BLaER1 (cell line): ENCODE results near the gene REXO2.
A peak's percentile ranks its signal among the peaks of the same experiment; 100 is the strongest.

Experiments
- H3K27ac ChIP-seq: shearing (Covaris generic); formaldehyde crosslinking; 2 replicates; pipeline ENCODE4 v1.8.1; 2022
- H3K27me3 ChIP-seq: shearing (Covaris generic); formaldehyde crosslinking; 2 replicates; pipeline ENCODE4 v1.8.1; 2022
- H3K36me3 ChIP-seq: shearing (Covaris generic); formaldehyde crosslinking; 2 replicates; pipeline ENCODE4 v1.8.1; 2022
- H3K4me1 ChIP-seq: shearing (Covaris generic); formaldehyde crosslinking; 2 replicates; pipeline ENCODE4 v1.8.1; 2022
- H3K4me2 ChIP-seq: shearing (Covaris generic); formaldehyde crosslinking; 2 replicates; pipeline ENCODE4 v1.8.1; 2022
- H3K4me3 ChIP-seq: shearing (Covaris generic); formaldehyde crosslinking; 2 replicates; pipeline ENCODE4 v1.8.1; 2022
- H3K9ac ChIP-seq: shearing (Covaris generic); formaldehyde crosslinking; 2 replicates; pipeline ENCODE4 v1.8.1; 2022
- H3K9me3 ChIP-seq: shearing (Covaris generic); formaldehyde crosslinking; 2 replicates; pipeline ENCODE4 v1.8.1; 2022
- H4K20me1 ChIP-seq: shearing (Covaris generic); formaldehyde crosslinking; 2 replicates; pipeline ENCODE4 v1.8.1; 2022
- Cebpa-rat ChIP-seq: shearing (Covaris generic); IDR thresholded peaks from 2 replicates; pipeline ENCODE4 v1.8.1; 2022

REXO2 gene

GRCh38 chr11:114400915-114401223 is 38.4 kb upstream of the REXO2 start:
- no peak; the same call in 1 of the 2 replicates for TF ChIP-seq Cebpa-rat
- Histone ChIP-seq H3K27me3 (no peaks in the 10 kb centered on the region), H3K4me2 (peak overlapping the region; percentile 83), H3K4me3 (peak overlapping the region; percentile 88), H3K27ac (peak overlapping the region; percentile 97), H3K36me3 (peaks cover 33% of the 10 kb centered on the region), H3K9ac (peak overlapping the region; percentile 97), H4K20me1 (peaks cover 39% of the 10 kb centered on the region), H3K9me3 (no peaks in the 10 kb centered on the region), H3K4me1 (peaks cover 35% of the 10 kb centered on the region)

- Histone ChIP-seq H3K9ac (peak overlapping the region; percentile 97), H3K36me3 (peaks cover 38% of the 10 kb centered on the region), H3K9me3 (no peaks in the 10 kb centered on the region), H3K27ac (peak overlapping the region; percentile 97), H3K4me3 (peak overlapping the region; percentile 88), H3K4me1 (peaks cover 35% of the 10 kb centered on the region), H3K4me2 (peak overlapping the region; percentile 83), H4K20me1 (peaks cover 39% of the 10 kb centered on the region), H3K27me3 (no peaks in the 10 kb centered on the region)
- TF ChIP-seq Cebpa-rat = no peak
Observed at GRCh38 chr11:114401311-114401710, 38.0 kb upstream of the REXO2 start.

- no peak for TF ChIP-seq Cebpa-rat
- H3K4me2 ChIP-seq = no peak overlapping the region
- no peak overlapping the region for H3K27ac ChIP-seq
Observed at GRCh38 chr11:114412946-114413345, 26.3 kb upstream of the REXO2 start.

GRCh38 chr11:114413958-114414357 is 25.3 kb upstream of the REXO2 start:
- Histone ChIP-seq H4K20me1 (no peaks in the 10 kb centered on the region), H3K9me3 (no peaks in the 10 kb centered on the region), H3K27me3 (no peaks in the 10 kb centered on the region), H3K36me3 (peaks cover 58% of the 10 kb centered on the region), H3K4me2 (no peak overlapping the region), H3K9ac (no peak overlapping the region), H3K4me1 (peaks cover 14% of the 10 kb centered on the region), H3K27ac (no peak overlapping the region), H3K4me3 (no peak overlapping the region)
- no peak for TF ChIP-seq Cebpa-rat

More at GRCh38 chr11:114412946-114413345, 26.3 kb upstream of the REXO2 start:
- Histone ChIP-seq H3K36me3 (peaks cover 65% of the 10 kb centered on the region), H3K9ac (no peak overlapping the region), H3K4me3 (no peak overlapping the region), H3K4me1 (peaks cover 14% of the 10 kb centered on the region), H4K20me1 (no peaks in the 10 kb centered on the region), H3K9me3 (no peaks in the 10 kb centered on the region), H3K27me3 (no peaks in the 10 kb centered on the region)

- peaks cover 14% of the 10 kb centered on the region for H3K4me1 ChIP-seq
- no peak overlapping the region for H3K4me2 ChIP-seq
- no peaks in the 10 kb centered on the region for H4K20me1 ChIP-seq
- H3K36me3 ChIP-seq = peaks cover 35% of the 10 kb centered on the region
- no peaks in the 10 kb centered on the region for H3K9me3 ChIP-seq
- no peak overlapping the region for H3K4me3 ChIP-seq
- H3K27ac ChIP-seq = no peak overlapping the region
- TF ChIP-seq Cebpa-rat = no peak
- no peaks in the 10 kb centered on the region for H3K27me3 ChIP-seq
- no peak overlapping the region for H3K9ac ChIP-seq
Observed at GRCh38 chr11:114416441-114416961, 22.8 kb upstream of the REXO2 start.

- H3K4me1 ChIP-seq = no peaks in the 10 kb centered on the region
- H3K27ac ChIP-seq = no peak overlapping the region
- TF ChIP-seq Cebpa-rat = no peak
- H3K36me3 ChIP-seq = peaks cover 14% of the 10 kb centered on the region
- peaks cover 11% of the 10 kb centered on the region for H3K9me3 ChIP-seq
- H3K4me2 ChIP-seq = no peak overlapping the region
- H3K9ac ChIP-seq = no peak overlapping the region
- H3K27me3 ChIP-seq = no peaks in the 10 kb centered on the region
- H3K4me3 ChIP-seq = no peak overlapping the region
- no peaks in the 10 kb centered on the region for H4K20me1 ChIP-seq
Observed at GRCh38 chr11:114426280-114426679, 13.0 kb upstream of the REXO2 start.

- TF ChIP-seq Cebpa-rat = no peak
- Histone ChIP-seq H3K4me3 (no peak overlapping the region), H3K36me3 (peaks cover 9% of the 10 kb centered on the region), H3K27ac (no peak overlapping the region), H3K9me3 (peaks cover 4% of the 10 kb centered on the region; the same call in 1 of the 2 replicates), H4K20me1 (no peaks in the 10 kb centered on the region), H3K4me1 (no peaks in the 10 kb centered on the region), H3K4me2 (no peak overlapping the region), H3K27me3 (no peaks in the 10 kb centered on the region), H3K9ac (no peak overlapping the region)
Observed at GRCh38 chr11:114430290-114430689, 9.0 kb upstream of the REXO2 start.

GRCh38 chr11:114432893-114433292 is 6.4 kb upstream of the REXO2 start:
- H3K4me3 ChIP-seq = no peak overlapping the region
- no peaks in the 10 kb centered on the region for H4K20me1 ChIP-seq
- no peaks in the 10 kb centered on the region for H3K27me3 ChIP-seq
- no peak for TF ChIP-seq Cebpa-rat
- no peaks in the 10 kb centered on the region for H3K9me3 ChIP-seq
- no peaks in the 10 kb centered on the region for H3K4me1 ChIP-seq
- no peak overlapping the region for H3K9ac ChIP-seq
- H3K36me3 ChIP-seq = no peaks in the 10 kb centered on the region
- H3K27ac ChIP-seq = no peak overlapping the region
- H3K4me2 ChIP-seq = no peak overlapping the region

GRCh38 chr11:114433376-114433775 is 5.9 kb upstream of the REXO2 start:
- Histone ChIP-seq H3K9me3 (no peaks in the 10 kb centered on the region), H3K27ac (no peak overlapping the region), H3K4me2 (no peak overlapping the region), H3K9ac (no peak overlapping the region), H3K36me3 (no peaks in the 10 kb centered on the region), H4K20me1 (no peaks in the 10 kb centered on the region), H3K27me3 (no peaks in the 10 kb centered on the region), H3K4me1 (peaks cover under 1% of the 10 kb centered on the region; the same call in 1 of the 2 replicates), H3K4me3 (no peak overlapping the region)
- no peak for TF ChIP-seq Cebpa-rat

GRCh38 chr11:114438303-114438702 is 964 bp upstream of the REXO2 start:
- H4K20me1 ChIP-seq = peaks cover 30% of the 10 kb centered on the region
- H3K9me3 ChIP-seq = no peaks in the 10 kb centered on the region
- peak overlapping the region; percentile 93; the same call in 1 of the 2 replicates for H3K4me2 ChIP-seq
- H3K4me1 ChIP-seq = peaks cover 23% of the 10 kb centered on the region
- H3K27ac ChIP-seq = no peak overlapping the region
- H3K27me3 ChIP-seq = no peaks in the 10 kb centered on the region
- no peak overlapping the region for H3K4me3 ChIP-seq
- TF ChIP-seq Cebpa-rat = no peak
- H3K9ac ChIP-seq = no peak overlapping the region
- H3K36me3 ChIP-seq = peaks cover 8% of the 10 kb centered on the region; the same call in 1 of the 2 replicates
